Gastrocnemius medialis (tissue), 4 donors: ENCODE results near the gene CD34. TPM values are rescaled to one million over a fixed set of nuclear protein-coding genes. Genes with fewer than 3 reads are reported as not detected.

Source experiments
- ATAC-seq, 2 donors: fragments of 150-250 bp; one replicate each; pipeline ENCODE4 v1.9.1; 2016
- DNase-seq, 2 donors: peaks; one replicate each; pipeline ENCODE4 v3.0.0-alpha.2; 2019
- H3K27ac ChIP-seq, 4 donors: fragments of 200-600 bp; sonication (generic); 1 replicate in 1 of 4; 2 replicates in 3 of 4; pipeline ENCODE4 v1.5.1; 2016 to 2018; ENCODE audit warnings: mild to moderate bottlenecking in 2 of 4, moderate library complexity in 1 of 4
- H3K27me3 ChIP-seq, 3 donors: fragments of 200-600 bp; sonication (generic) in 2 of 3; 1 replicate in 1 of 3; 2 replicates in 2 of 3; pipeline versions ENCODE4 v1.5.1 to v1.6.0; 2016 to 2019; ENCODE audit warnings: mild to moderate bottlenecking in 1 of 3, moderate library complexity in 1 of 3
- H3K36me3 ChIP-seq, 2 donors: fragments of 200-600 bp; sonication (generic) in 1 of 2; one replicate each; pipeline ENCODE4 v1.5.1; 2017 to 2018
- H3K4me1 ChIP-seq, 2 donors: fragments of 200-600 bp; sonication (generic) in 1 of 2; one replicate each; pipeline ENCODE4 v1.5.1; 2016 to 2017; ENCODE audit warnings: mild to moderate bottlenecking in 2 of 2
- H3K4me3 ChIP-seq, 4 donors: fragments of 200-600 bp; sonication (generic) in 3 of 4; 1 replicate in 1 of 4; 2 replicates in 3 of 4; pipeline ENCODE4 v1.5.1; 2016 to 2019; ENCODE audit warnings: mild to moderate bottlenecking in 2 of 4
- H3K9me3 ChIP-seq, 3 donors: fragments of 200-600 bp; sonication (generic) in 2 of 3; 1 replicate in 1 of 3; 2 replicates in 2 of 3; pipeline ENCODE4 v1.5.1; 2016 to 2019
- POLR2A ChIP-seq, 2 donors: fragments of 450-650 bp; IDR thresholded peaks; one replicate each; pipeline ENCODE4 v1.6.1; 2017; ENCODE audit warnings: antibody characterized with exemption in 2 of 2, mild to moderate bottlenecking in 2 of 2, moderate library complexity in 2 of 2
- in situ Hi-C, 4 donors: fragments of 200-750 bp; cut with MboI; loops; one replicate each; pipeline versions ENCODE4 v1.15.0 to v1.8.0; 2017; ENCODE audit warnings: low sequenced_read_pairs in 4 of 4
- intact Hi-C: fragments of 100-400 bp; cut with DNase I; formaldehyde crosslinking; loops from one replicate; pipeline ENCODE4 v1.15.1; 2023; ENCODE audit warnings: low total_unique reads
- total RNA-seq, 4 donors: library from RNA; depleted of rRNA; stranded (reverse); fragments of >200 nt; gene quantifications; one replicate each; pipeline versions ENCODE4 v1.1.0 to v1.2.3, GENCODE V29; 2016
- TF ChIP-seq, protein P1 (sequence below), 5 experiments: fragments of 450-650 bp in 3 of 5; fragments of 200-600 bp in 2 of 5; sonication (generic) in 2 of 5; IDR thresholded peaks in 4 of 5; conservative IDR thresholded peaks in 1 of 5; 1 replicate in 4 of 5; 2 replicates in 1 of 5; pipeline ENCODE4 v1.5.1; 2016 to 2019; ENCODE audit warnings: antibody characterized with exemption in 5 of 5, mild to moderate bottlenecking in 3 of 5, moderate library complexity in 3 of 5

CD34 gene, protein sequence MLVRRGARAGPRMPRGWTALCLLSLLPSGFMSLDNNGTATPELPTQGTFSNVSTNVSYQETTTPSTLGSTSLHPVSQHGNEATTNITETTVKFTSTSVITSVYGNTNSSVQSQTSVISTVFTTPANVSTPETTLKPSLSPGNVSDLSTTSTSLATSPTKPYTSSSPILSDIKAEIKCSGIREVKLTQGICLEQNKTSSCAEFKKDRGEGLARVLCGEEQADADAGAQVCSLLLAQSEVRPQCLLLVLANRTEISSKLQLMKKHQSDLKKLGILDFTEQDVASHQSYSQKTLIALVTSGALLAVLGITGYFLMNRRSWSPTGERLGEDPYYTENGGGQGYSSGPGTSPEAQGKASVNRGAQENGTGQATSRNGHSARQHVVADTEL
- total RNA-seq: 10 to 100 TPM; 13.6 to 31.7 (median 20.7) TPM

DNA sequence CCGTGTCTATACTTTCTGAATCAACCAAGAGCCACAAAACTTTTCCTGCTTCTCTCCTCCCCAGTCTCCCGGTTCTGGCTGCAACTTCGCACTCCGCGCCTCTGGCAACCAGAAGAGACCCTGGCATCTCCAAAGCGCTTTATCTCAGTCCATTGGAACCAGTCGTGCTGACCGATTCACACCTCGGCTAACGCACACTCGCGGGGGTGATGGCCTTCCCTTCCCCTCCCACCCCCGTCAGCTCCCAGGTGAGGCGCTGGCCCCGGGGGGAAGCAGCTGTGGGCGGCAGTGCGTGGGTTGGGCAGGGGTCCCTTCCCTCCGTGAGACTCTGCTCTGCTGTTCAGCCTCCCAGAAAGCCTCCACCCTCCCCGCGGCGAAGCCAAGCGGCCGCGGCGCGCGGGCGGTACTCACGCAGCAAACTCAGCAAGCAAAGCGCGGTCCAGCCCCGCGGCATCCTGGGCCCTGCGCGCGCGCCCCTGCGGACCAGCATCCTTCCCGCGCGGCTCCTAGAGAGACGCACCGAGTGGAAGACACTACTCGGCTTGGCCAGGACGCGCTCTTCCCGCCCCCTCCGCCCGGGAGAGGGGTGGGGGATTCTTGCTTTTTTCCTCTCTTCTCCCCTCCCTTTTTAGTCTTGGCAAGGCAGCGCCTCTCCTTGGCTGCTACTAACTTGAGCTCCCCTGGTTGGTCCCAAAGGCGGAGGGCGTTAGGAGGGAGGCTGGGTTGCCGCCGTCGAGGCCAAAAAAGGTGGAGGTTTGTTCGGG is at the start of gene CD34:
TSS of gene CD34 (minus strand) at position 535 of the 764 bp plus-strand sequence. CDS start at position 490, 45 bp downstream.
- Histone ChIP-seq H3K4me1 (peaks cover 0 to 3% of the 10 kb centered on the region in 2 donors), H3K27ac (peak within 1 kb of the TSS; percentile 70 to 79 (median 74)), H3K27me3 (peaks cover 0 to 20% (median 11%) of the 10 kb centered on the region in 3 donors), H3K4me3 (peak within 1 kb of the TSS; percentile 55 to 62 (median 59)), H3K36me3 (no peaks in the 10 kb centered on the region), H3K9me3 (no peaks in the 10 kb centered on the region)
- ATAC-seq: peak; percentile 27 to 42
- TF ChIP-seq, protein P1, sequence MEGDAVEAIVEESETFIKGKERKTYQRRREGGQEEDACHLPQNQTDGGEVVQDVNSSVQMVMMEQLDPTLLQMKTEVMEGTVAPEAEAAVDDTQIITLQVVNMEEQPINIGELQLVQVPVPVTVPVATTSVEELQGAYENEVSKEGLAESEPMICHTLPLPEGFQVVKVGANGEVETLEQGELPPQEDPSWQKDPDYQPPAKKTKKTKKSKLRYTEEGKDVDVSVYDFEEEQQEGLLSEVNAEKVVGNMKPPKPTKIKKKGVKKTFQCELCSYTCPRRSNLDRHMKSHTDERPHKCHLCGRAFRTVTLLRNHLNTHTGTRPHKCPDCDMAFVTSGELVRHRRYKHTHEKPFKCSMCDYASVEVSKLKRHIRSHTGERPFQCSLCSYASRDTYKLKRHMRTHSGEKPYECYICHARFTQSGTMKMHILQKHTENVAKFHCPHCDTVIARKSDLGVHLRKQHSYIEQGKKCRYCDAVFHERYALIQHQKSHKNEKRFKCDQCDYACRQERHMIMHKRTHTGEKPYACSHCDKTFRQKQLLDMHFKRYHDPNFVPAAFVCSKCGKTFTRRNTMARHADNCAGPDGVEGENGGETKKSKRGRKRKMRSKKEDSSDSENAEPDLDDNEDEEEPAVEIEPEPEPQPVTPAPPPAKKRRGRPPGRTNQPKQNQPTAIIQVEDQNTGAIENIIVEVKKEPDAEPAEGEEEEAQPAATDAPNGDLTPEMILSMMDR (IDR thresholded peaks at IDR 0.05 in 4 of 5, conservative IDR thresholded peaks at IDR 0.05 in 1 of 5): no peak
- TF ChIP-seq POLR2A (IDR thresholded peaks at IDR 0.05): peak in 1 of 2 donors; percentile 34
- intact Hi-C loops: no loop called here
- DNase-seq: no peak
- in situ Hi-C loops: no loop called here

DNA sequence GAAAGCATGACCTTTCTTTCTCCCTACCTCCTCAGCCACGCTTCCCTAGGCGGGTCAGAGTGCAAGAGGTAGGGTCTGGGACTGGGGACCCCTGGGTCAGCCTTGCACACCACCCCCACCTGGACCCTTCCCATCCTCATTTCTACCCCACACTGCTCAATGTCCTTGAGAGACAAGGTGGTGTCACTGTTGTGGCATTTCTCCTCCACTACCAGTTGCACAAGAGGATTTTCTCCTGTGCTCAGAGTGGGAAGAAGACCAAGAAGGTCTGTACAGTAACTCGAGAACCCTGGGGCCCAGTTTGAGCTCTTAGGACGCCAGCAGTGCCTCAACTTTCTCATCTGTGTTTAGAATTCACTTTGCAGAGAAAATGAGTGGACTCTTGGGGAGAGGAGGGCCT is 49.4 kb upstream of the CD34 start:
- Histone ChIP-seq H3K4me3 (peak overlapping the region in 2 of 4 donors; percentile 2 to 69), H3K27me3 (no peaks in the 10 kb centered on the region), H3K36me3 (no peaks in the 10 kb centered on the region), H3K27ac (peak overlapping the region; percentile 86 to 97 (median 94)), H3K4me1 (peaks cover 39 to 53% of the 10 kb centered on the region in 2 donors), H3K9me3 (no peaks in the 10 kb centered on the region)
- intact Hi-C loops (loop anchor here (5.0 kb wide), 2 partner anchors 202 to 208 kb away; partner anchors contain the start of gene CD46), in situ Hi-C loops (loop anchor here in 1 of 4 donors (10.0 kb wide), 1 partner anchor 76 kb away; no protein-coding TSS in a partner anchor)
- peak; percentile 37 to 51 for ATAC-seq
- DNase-seq: peak; percentile 24 to 72
- TF ChIP-seq, protein P1 (IDR thresholded peaks at IDR 0.05 in 4 of 5, conservative IDR thresholded peaks at IDR 0.05 in 1 of 5): no peak
- no peak for TF ChIP-seq POLR2A (IDR thresholded peaks at IDR 0.05)

DNA sequence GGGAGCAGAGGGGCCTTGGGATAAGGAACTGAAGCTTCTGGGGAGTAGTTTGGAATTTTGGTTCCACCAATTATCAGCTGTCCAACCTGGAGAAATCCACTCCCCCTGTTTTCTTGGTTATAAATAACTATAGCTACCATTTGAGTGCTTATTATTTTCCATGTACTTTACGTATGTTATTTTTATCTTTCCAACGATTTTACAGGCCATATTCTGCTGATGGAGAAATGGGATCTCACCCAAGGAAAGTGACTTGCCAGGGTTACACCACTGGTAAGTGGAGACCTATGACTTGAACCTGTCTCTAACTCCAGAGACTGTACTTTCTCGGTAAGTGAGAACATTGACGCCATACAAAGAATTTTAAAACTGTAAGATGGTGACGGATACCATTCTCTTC is 49.0 kb upstream of the CD34 start:
- peak overlapping the region; percentile 66 to 73 (median 68) for H3K4me3 ChIP-seq
- in situ Hi-C loops: loop anchor here in 3 of 4 donors (5.0 to 10.0 kb wide), 3 partner anchors 55 to 75 kb away; no protein-coding TSS in a partner anchor
- DNase-seq (peak in 1 of 2 donors; percentile 65), ATAC-seq (peak; percentile 44 to 61)
- TF ChIP-seq, protein P1 (IDR thresholded peaks at IDR 0.05 in 4 of 5, conservative IDR thresholded peaks at IDR 0.05 in 1 of 5): no peak
- no peak for TF ChIP-seq POLR2A (IDR thresholded peaks at IDR 0.05)
- H3K27ac ChIP-seq: peak overlapping the region; percentile 86 to 97 (median 94)
- peaks cover 39 to 53% of the 10 kb centered on the region in 2 donors for H3K4me1 ChIP-seq
- H3K9me3 ChIP-seq: no peaks in the 10 kb centered on the region
- no peaks in the 10 kb centered on the region for H3K27me3 ChIP-seq
- H3K36me3 ChIP-seq: no peaks in the 10 kb centered on the region
- intact Hi-C loops: loop anchor here (5.0 kb wide), 2 partner anchors 202 to 208 kb away; partner anchors contain the start of gene CD46

DNA sequence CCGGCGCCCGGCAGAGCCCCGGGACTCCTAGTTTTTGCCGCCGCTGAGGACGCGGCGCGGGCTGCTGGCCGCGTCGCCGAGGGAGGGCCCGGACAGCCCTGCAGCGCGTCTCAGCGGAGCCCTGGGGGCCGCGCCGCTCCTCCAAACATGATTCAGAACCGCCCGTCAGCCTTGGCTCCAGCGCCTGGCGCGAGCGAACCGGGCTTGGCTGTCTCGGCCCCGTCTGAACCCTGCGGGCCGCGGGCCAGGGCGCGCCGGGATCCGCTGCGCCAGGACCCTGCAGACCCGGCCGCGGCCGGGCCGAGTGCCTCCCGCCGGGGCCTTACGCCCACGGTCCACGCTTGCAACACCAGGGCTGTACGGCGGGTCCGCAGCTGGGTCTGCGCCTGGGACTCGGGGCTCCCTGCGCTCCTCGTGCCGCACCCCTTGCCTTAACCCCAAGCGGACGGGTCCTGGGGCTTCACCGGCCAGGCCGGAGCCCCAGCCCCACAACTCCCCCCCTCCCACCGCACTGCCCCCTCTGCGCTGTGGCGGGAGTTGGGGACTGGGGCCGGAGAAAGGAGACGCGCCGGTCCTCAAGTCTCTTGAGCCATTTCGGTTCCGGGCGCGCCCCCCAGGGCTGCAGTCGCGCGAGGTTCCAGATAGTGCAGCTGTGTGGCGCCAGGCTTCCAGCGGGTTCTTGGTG is 48.4 kb upstream of the CD34 start:
- peak; percentile 29 to 40 for ATAC-seq
- Histone ChIP-seq H3K36me3 (no peaks in the 10 kb centered on the region), H3K27ac (peak overlapping the region; percentile 86 to 97 (median 94)), H3K4me3 (peak overlapping the region; percentile 66 to 73 (median 68)), H3K27me3 (no peaks in the 10 kb centered on the region), H3K4me1 (peaks cover 39 to 53% of the 10 kb centered on the region in 2 donors), H3K9me3 (no peaks in the 10 kb centered on the region)
- TF ChIP-seq, protein P1 (IDR thresholded peaks at IDR 0.05 in 4 of 5, conservative IDR thresholded peaks at IDR 0.05 in 1 of 5): peak in 1 of 5 experiments; percentile 36
- TF ChIP-seq POLR2A (IDR thresholded peaks at IDR 0.05): peak in 1 of 2 donors; percentile 12
- intact Hi-C loops: no loop called here
- in situ Hi-C loops: loop anchor here in 3 of 4 donors (5.0 to 10.0 kb wide), 2 partner anchors 54 to 57 kb away; no protein-coding TSS in a partner anchor
- DNase-seq: peak; percentile 74 to 92
